ENCODE results near the gene PVALEF. TPM values are rescaled to one million over a fixed set of nuclear protein-coding genes. Genes with fewer than 3 reads are reported as not detected.

PVALEF gene
- total RNA-seq, 4 donors from 2014 or later, result not detected

- no peak for DNase-seq
- intact Hi-C loops (cut with DNase I; ENCODE audit: low total_unique reads), result no loop called here
- no peaks in the 10 kb centered on the region for H3K4me1 ChIP-seq
- no peak overlapping the region for H3K4me3 ChIP-seq
- no peaks in the 10 kb centered on the region for H3K9me3 ChIP-seq
- H3K36me3 ChIP-seq, result no peaks in the 10 kb centered on the region
- TF ChIP-seq POLR2A (IDR thresholded peaks at IDR 0.05) (no peak), CTCF (IDR thresholded peaks at IDR 0.05) (no peak)
- H3K27me3 ChIP-seq, result no peaks in the 10 kb centered on the region
- no peak overlapping the region for H3K27ac ChIP-seq
These were observed 42.6 kb downstream of the PVALEF start for GRCh38 chr17:81207610-81208581.

- no peaks in the 10 kb centered on the region for H3K27me3 ChIP-seq
- no peak overlapping the region for H3K4me3 ChIP-seq
- intact Hi-C loops (cut with DNase I; ENCODE audit: low total_unique reads), result no loop called here
These were observed 43.3 kb downstream of the PVALEF start for GRCh38 chr17:81208651-81209050.

GRCh38 chr17:81209141-81209540 is 43.8 kb downstream of the PVALEF start:
- Histone ChIP-seq H3K27ac (no peak overlapping the region), H3K9me3 (no peaks in the 10 kb centered on the region), H3K4me1 (no peaks in the 10 kb centered on the region), H3K4me3 (no peak overlapping the region), H3K27me3 (no peaks in the 10 kb centered on the region), H3K36me3 (no peaks in the 10 kb centered on the region)
- DNase-seq, result no peak
- TF ChIP-seq POLR2A (IDR thresholded peaks at IDR 0.05) (no peak), CTCF (IDR thresholded peaks at IDR 0.05) (no peak)
- intact Hi-C loops (cut with DNase I; ENCODE audit: low total_unique reads), result no loop called here

More at GRCh38 chr17:81208651-81209050, 43.3 kb downstream of the PVALEF start:
- H3K27ac ChIP-seq, result no peak overlapping the region
- no peaks in the 10 kb centered on the region for H3K9me3 ChIP-seq
- H3K36me3 ChIP-seq, result no peaks in the 10 kb centered on the region
- no peaks in the 10 kb centered on the region for H3K4me1 ChIP-seq
- no peak for DNase-seq
- no peak for TF ChIP-seq POLR2A (IDR thresholded peaks at IDR 0.05)
- TF ChIP-seq CTCF (IDR thresholded peaks at IDR 0.05), result no peak

GRCh38 chr17:81210466-81210865 is 45.2 kb downstream of the PVALEF start:
- no peak overlapping the region for H3K4me3 ChIP-seq
- no peaks in the 10 kb centered on the region for H3K27me3 ChIP-seq
- H3K36me3 ChIP-seq, result no peaks in the 10 kb centered on the region
- no peaks in the 10 kb centered on the region for H3K9me3 ChIP-seq
- no peaks in the 10 kb centered on the region for H3K4me1 ChIP-seq
- H3K27ac ChIP-seq, result no peak overlapping the region
- TF ChIP-seq POLR2A (IDR thresholded peaks at IDR 0.05) (no peak), CTCF (IDR thresholded peaks at IDR 0.05) (no peak)
- intact Hi-C loops (cut with DNase I; ENCODE audit: low total_unique reads), result no loop called here
- DNase-seq, result no peak

- no peak for TF ChIP-seq CTCF (IDR thresholded peaks at IDR 0.05)
- TF ChIP-seq POLR2A (IDR thresholded peaks at IDR 0.05), result no peak
- Histone ChIP-seq H3K27ac (no peak overlapping the region), H3K27me3 (no peaks in the 10 kb centered on the region), H3K4me3 (no peak overlapping the region), H3K36me3 (no peaks in the 10 kb centered on the region), H3K9me3 (no peaks in the 10 kb centered on the region), H3K4me1 (no peaks in the 10 kb centered on the region)
- DNase-seq, result no peak
- intact Hi-C loops (cut with DNase I; ENCODE audit: low total_unique reads), result no loop called here
These were observed 45.6 kb downstream of the PVALEF start for GRCh38 chr17:81210868-81211267.

Data from uterus (tissue), 4 donors.